ENCODE measurements around the gene FAM117A. TPM values are rescaled to one million over a fixed set of nuclear protein-coding genes. Genes with fewer than 3 reads are reported as not detected.
A peak's percentile ranks its signal among the peaks of the same experiment; 100 is the strongest.

FAM117A gene
- total RNA-seq, 1 experiment from 2014 or later, result 9.7 TPM

DNA sequence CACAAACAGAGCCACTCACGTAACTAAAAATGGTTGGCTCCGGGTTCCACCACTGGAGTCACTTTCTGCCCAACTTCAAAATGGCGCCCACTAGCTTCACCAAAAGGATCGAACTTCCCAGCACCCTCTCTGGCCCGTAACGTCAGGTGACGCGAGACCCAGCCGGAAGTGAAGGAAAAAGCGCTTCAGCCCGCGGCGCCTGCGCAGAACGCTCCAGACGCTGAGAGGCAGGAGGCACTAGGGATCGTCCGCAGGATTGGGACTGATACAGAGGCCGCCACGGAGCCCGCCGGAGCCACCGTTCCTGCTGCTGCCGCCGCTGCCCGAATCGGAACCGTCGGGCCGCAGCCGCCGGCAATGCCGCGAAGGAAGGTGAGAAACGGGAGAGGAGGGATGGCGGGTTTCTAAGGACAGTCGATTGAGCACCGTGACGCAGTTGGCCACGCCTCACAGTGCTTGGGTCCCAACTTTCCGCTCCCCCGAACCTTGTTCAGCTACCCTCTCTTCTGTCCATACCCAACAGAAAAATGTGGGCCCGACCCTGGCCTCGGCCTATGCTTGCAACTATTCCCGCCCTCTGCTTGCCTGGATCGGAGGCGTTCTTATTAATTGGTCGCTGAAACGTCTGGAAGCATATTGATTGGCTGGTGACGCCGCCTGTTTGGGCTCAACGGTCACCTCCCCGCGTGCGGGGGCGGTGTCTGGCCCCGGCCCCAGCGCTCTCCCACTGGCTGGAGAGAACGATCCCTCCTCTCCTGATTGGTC, 24.7 kb upstream of the FAM117A start, which contains the start of gene KAT7:
Gene KAT7 (plus strand): TSS at position 204 of the 765 bp plus-strand sequence. CDS start 154 bp downstream, at position 358.
- TF ChIP-seq EZH2phosphoT487 (IDR thresholded peaks at IDR 0.05; ENCODE audit: borderline replicate concordance, low read length), result no peak
- TF ChIP-seq EZH2 (IDR thresholded peaks at IDR 0.05; ENCODE audit: low read length, unreplicated experiment), result no peak
- TF ChIP-seq, protein P1, sequence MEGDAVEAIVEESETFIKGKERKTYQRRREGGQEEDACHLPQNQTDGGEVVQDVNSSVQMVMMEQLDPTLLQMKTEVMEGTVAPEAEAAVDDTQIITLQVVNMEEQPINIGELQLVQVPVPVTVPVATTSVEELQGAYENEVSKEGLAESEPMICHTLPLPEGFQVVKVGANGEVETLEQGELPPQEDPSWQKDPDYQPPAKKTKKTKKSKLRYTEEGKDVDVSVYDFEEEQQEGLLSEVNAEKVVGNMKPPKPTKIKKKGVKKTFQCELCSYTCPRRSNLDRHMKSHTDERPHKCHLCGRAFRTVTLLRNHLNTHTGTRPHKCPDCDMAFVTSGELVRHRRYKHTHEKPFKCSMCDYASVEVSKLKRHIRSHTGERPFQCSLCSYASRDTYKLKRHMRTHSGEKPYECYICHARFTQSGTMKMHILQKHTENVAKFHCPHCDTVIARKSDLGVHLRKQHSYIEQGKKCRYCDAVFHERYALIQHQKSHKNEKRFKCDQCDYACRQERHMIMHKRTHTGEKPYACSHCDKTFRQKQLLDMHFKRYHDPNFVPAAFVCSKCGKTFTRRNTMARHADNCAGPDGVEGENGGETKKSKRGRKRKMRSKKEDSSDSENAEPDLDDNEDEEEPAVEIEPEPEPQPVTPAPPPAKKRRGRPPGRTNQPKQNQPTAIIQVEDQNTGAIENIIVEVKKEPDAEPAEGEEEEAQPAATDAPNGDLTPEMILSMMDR (conservative IDR thresholded peaks at IDR 0.05; ENCODE audit: low read depth, low read length), result no peak
- H3K9me2 ChIP-seq (replicated peaks; ENCODE audit: low read length), result no peaks in the 10 kb centered on the region
- peaks cover 16% of the 10 kb centered on the region for H3K4me1 ChIP-seq (ENCODE audit: insufficient read depth, low read length)
- ChIA-PET CTCF (interaction anchor here (1.4 kb wide), 1 partner anchor 25 kb away, joined by 3 read pairs; the partner anchor contains the start of gene FAM117A), POLR2A (ENCODE audit: unreplicated experiment) (interaction anchor here (0.9 to 1.3 kb wide), 3 partner anchors 25 to 267 kb away, joined by 3 to 7 read pairs (median 5); partner anchors contain the start of genes FAM117A, ITGA3 and SLC35B1)
- peak within 1 kb of the TSS; percentile 76 for H3K27ac ChIP-seq (ENCODE audit: low read length)
- H3K27me3 ChIP-seq (ENCODE audit: low read length), result no peaks in the 10 kb centered on the region
- peak within 1 kb of the TSS; percentile 84 for H3K4me3 ChIP-seq (ENCODE audit: low read length)
- H3K9ac ChIP-seq (ENCODE audit: low read length), result peak within 1 kb of the TSS; percentile 94
- H3K9me3 ChIP-seq (ENCODE audit: low read length), result no peaks in the 10 kb centered on the region
- BruUV-seq (replicated peaks), result no TSS peak
- peaks cover 20% of the 10 kb centered on the region for H3K36me3 ChIP-seq (ENCODE audit: low read depth, low read length)
- H4K20me1 ChIP-seq (ENCODE audit: low read length), result peaks cover 27% of the 10 kb centered on the region
- H2AFZ ChIP-seq (ENCODE audit: low read length), result peak within 1 kb of the TSS; percentile 91
- no peaks in the 10 kb centered on the region for H3F3A ChIP-seq (ENCODE audit: low read length, unreplicated experiment)
- DNase-seq, result peak; percentile 100
- peak; percentile 92 for ATAC-seq
- intact Hi-C loops (cut with micrococcal nuclease), result loop anchor here (1.0 kb wide), 3 partner anchors 24 to 373 kb away; partner anchors contain the start of gene FAM117A
- peaks cover 45% of the 10 kb centered on the region for H3K79me2 ChIP-seq (ENCODE audit: low read length)
- peak within 1 kb of the TSS; percentile 96 for H3K4me2 ChIP-seq (ENCODE audit: low read length)

DNA sequence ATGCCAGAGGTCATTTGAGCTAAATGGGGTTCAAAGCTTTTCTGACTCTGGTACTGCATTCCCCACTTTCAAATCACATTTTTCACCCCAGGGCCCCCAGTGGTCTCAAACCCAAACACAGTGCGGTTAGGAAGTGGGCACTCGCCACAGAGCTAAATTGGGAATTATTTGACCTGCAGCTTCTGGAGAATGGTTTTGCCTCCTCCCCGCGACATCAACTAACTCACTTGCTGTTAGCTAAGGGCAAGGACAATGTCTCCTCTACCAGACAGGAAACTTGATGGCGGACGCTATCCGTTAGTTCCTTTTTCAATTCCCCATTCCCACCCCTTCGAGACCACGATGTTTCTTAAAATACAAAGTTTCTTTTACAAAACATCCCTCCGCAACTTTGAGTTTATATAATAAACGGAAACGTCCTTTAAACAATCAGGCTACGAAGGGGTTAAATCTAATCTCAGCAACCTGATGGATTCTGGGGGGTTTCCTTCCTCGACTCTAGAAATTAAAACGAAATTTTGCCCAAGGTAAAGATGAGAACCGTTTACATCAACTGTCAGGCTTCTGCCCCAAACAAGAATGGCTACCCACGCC, 24.1 kb upstream of the FAM117A start:
- intact Hi-C loops (cut with micrococcal nuclease), result loop anchor here (1.0 kb wide), 1 partner anchor 80 kb away; no protein-coding TSS in a partner anchor
- H3K9me2 ChIP-seq (replicated peaks; ENCODE audit: low read length), result no peaks in the 10 kb centered on the region
- peaks cover 16% of the 10 kb centered on the region for H3K4me1 ChIP-seq (ENCODE audit: insufficient read depth, low read length)
- TF ChIP-seq EZH2 (IDR thresholded peaks at IDR 0.05; ENCODE audit: low read length, unreplicated experiment) (no peak), EZH2phosphoT487 (IDR thresholded peaks at IDR 0.05; ENCODE audit: borderline replicate concordance, low read length) (no peak)
- TF ChIP-seq, protein P1 (conservative IDR thresholded peaks at IDR 0.05; ENCODE audit: low read depth, low read length), result no peak
- ATAC-seq (no peak), DNase-seq (no peak)
- peaks cover 15% of the 10 kb centered on the region for H3K36me3 ChIP-seq (ENCODE audit: low read depth, low read length)
- CTCF ChIA-PET, result interaction anchor here (1.4 kb wide), 1 partner anchor 24 kb away, joined by 3 read pairs; the partner anchor contains the start of gene FAM117A
- POLR2A ChIA-PET (ENCODE audit: unreplicated experiment), result interaction anchor here (0.9 to 1.3 kb wide), 3 partner anchors 24 to 268 kb away, joined by 3 to 7 read pairs (median 5); partner anchors contain the start of genes FAM117A, ITGA3 and SLC35B1
- H3K79me2 ChIP-seq (ENCODE audit: low read length), result peaks cover 38% of the 10 kb centered on the region
- H3K4me2 ChIP-seq (ENCODE audit: low read length), result peak overlapping the region; percentile 87
- BruUV-seq (replicated peaks), result TSS peak; percentile 71
- H4K20me1 ChIP-seq (ENCODE audit: low read length), result peaks cover 27% of the 10 kb centered on the region
- H3K9ac ChIP-seq (ENCODE audit: low read length), result peak overlapping the region; percentile 94
- H2AFZ ChIP-seq (ENCODE audit: low read length), result peak overlapping the region; percentile 91
- peak overlapping the region; percentile 84 for H3K4me3 ChIP-seq (ENCODE audit: low read length)
- no peaks in the 10 kb centered on the region for H3F3A ChIP-seq (ENCODE audit: low read length, unreplicated experiment)
- peak overlapping the region; percentile 3; the same call in 1 of the 2 replicates for H3K27ac ChIP-seq (ENCODE audit: low read length)
- no peaks in the 10 kb centered on the region for H3K27me3 ChIP-seq (ENCODE audit: low read length)
- no peaks in the 10 kb centered on the region for H3K9me3 ChIP-seq (ENCODE audit: low read length)

Measured in PC-3 (cell line).